ENCODE data around the gene H3-3A. TPM values are rescaled to one million over a fixed set of nuclear protein-coding genes. Genes with fewer than 3 reads are reported as not detected.

Gene H3-3A
- total RNA-seq, result 100 to 1,000 TPM; 226 to 258 TPM

GRCh38 chr1:226062558-226063223 lies at the start of gene H3-3A:
Gene H3-3A, plus strand, starts transcription at chr1:226062716. Its CDS starts 1,636 bp downstream, at chr1:226064352.
- ATAC-seq (ENCODE audit: insufficient number of reproducible peaks, low FRiP score, low read depth) (peak; percentile 85), DNase-seq (ENCODE audit: low spot score) (peak; percentile 98)
- Histone ChIP-seq H3K36me3 (peaks cover 14% of the 10 kb centered on the region), H3K27ac (peak within 1 kb of the TSS; percentile 94 to 99), H3K9me3 (no peaks in the 10 kb centered on the region), H3K4me3 (peak within 1 kb of the TSS; percentile 86), H3K4me1 (ENCODE audit: control insufficient read depth in 1 of 2, low read depth in 2 of 2) (peaks cover 14 to 44% of the 10 kb centered on the region in 2 donors), H3K27me3 (replicated peaks; ENCODE audit: insufficient read depth) (no peaks in the 10 kb centered on the region)
- no peak for TF ChIP-seq CTCF (IDR thresholded peaks at IDR 0.05)

GRCh38 chr1:226017070-226017469 lies 45.4 kb upstream of the H3-3A start:
- ATAC-seq (ENCODE audit: insufficient number of reproducible peaks, low FRiP score, low read depth) (no peak), DNase-seq (ENCODE audit: low spot score) (no peak)
- H3K4me3 ChIP-seq, result no peak overlapping the region
- H3K36me3 ChIP-seq, result no peaks in the 10 kb centered on the region
- no peaks in the 10 kb centered on the region for H3K9me3 ChIP-seq
- no peak for TF ChIP-seq CTCF (IDR thresholded peaks at IDR 0.05)
- no peaks in the 10 kb centered on the region for H3K4me1 ChIP-seq (ENCODE audit: control insufficient read depth in 1 of 2, low read depth in 2 of 2)
- no peak overlapping the region for H3K27ac ChIP-seq
- H3K27me3 ChIP-seq (replicated peaks; ENCODE audit: insufficient read depth), result no peaks in the 10 kb centered on the region

GRCh38 chr1:226019572-226019971 lies 42.9 kb upstream of the H3-3A start:
- Histone ChIP-seq H3K27me3 (replicated peaks; ENCODE audit: insufficient read depth) (no peaks in the 10 kb centered on the region), H3K27ac (no peak overlapping the region), H3K36me3 (no peaks in the 10 kb centered on the region), H3K9me3 (no peaks in the 10 kb centered on the region), H3K4me3 (no peak overlapping the region), H3K4me1 (ENCODE audit: control insufficient read depth in 1 of 2, low read depth in 2 of 2) (no peaks in the 10 kb centered on the region)
- no peak for DNase-seq (ENCODE audit: low spot score)
- no peak for ATAC-seq (ENCODE audit: insufficient number of reproducible peaks, low FRiP score, low read depth)
- TF ChIP-seq CTCF (IDR thresholded peaks at IDR 0.05), result no peak

- TF ChIP-seq CTCF (IDR thresholded peaks at IDR 0.05), result no peak
- no peak overlapping the region for H3K4me3 ChIP-seq
- H3K27me3 ChIP-seq (replicated peaks; ENCODE audit: insufficient read depth), result no peaks in the 10 kb centered on the region
- ATAC-seq (ENCODE audit: insufficient number of reproducible peaks, low FRiP score, low read depth) (no peak), DNase-seq (ENCODE audit: low spot score) (no peak)
- H3K36me3 ChIP-seq, result no peaks in the 10 kb centered on the region
- no peaks in the 10 kb centered on the region for H3K4me1 ChIP-seq (ENCODE audit: control insufficient read depth in 1 of 2, low read depth in 2 of 2)
- H3K27ac ChIP-seq, result no peak overlapping the region
- no peaks in the 10 kb centered on the region for H3K9me3 ChIP-seq
Measured at GRCh38 chr1:226021401-226021800, 41.1 kb upstream of the H3-3A start.

GRCh38 chr1:226021801-226022200 lies 40.7 kb upstream of the H3-3A start:
- DNase-seq (ENCODE audit: low spot score), result no peak
- no peak overlapping the region for H3K27ac ChIP-seq
- no peaks in the 10 kb centered on the region for H3K9me3 ChIP-seq
- TF ChIP-seq CTCF (IDR thresholded peaks at IDR 0.05), result no peak
- H3K4me3 ChIP-seq, result no peak overlapping the region
- H3K36me3 ChIP-seq, result no peaks in the 10 kb centered on the region
- no peak for ATAC-seq (ENCODE audit: insufficient number of reproducible peaks, low FRiP score, low read depth)
- H3K4me1 ChIP-seq (ENCODE audit: control insufficient read depth in 1 of 2, low read depth in 2 of 2), result no peaks in the 10 kb centered on the region
- H3K27me3 ChIP-seq (replicated peaks; ENCODE audit: insufficient read depth), result no peaks in the 10 kb centered on the region
